Measurements from ENCODE around the gene RASGRF1. TPM values are rescaled to one million over a fixed set of nuclear protein-coding genes. Genes with fewer than 3 reads are reported as not detected.
"Not testable (repeated sequence)": the region's sequence is repeated elsewhere in the genome, so short reads cannot be mapped to it uniquely, and the experiment has no call there.

RASGRF1 gene
- 0.51 and 2.5 TPM in 2 replicates for total RNA-seq

GRCh38 chr15:79090487-79091203, at the start of gene RASGRF1:
TSS of gene RASGRF1 (minus strand) at chr15:79090780. CDS start at chr15:79090498, 282 bp downstream.
- no peak for DNase-seq (ENCODE audit: low read depth in 2 of 2)

- no peak for DNase-seq (ENCODE audit: low read depth in 2 of 2)
Measured at GRCh38 chr15:79136434-79137046, 46.0 kb upstream of the RASGRF1 start.

- no peak for DNase-seq (ENCODE audit: low read depth in 2 of 2)
Measured at GRCh38 chr15:79133309-79133708, 42.7 kb upstream of the RASGRF1 start.

- DNase-seq (ENCODE audit: low read depth in 2 of 2): no peak
Measured at GRCh38 chr15:79132770-79133169, 42.2 kb upstream of the RASGRF1 start.

GRCh38 chr15:79132361-79132760, 41.8 kb upstream of the RASGRF1 start:
- no peak for DNase-seq (ENCODE audit: low read depth in 2 of 2)

- peak in 1 of 2 donors; percentile 2 for DNase-seq (ENCODE audit: low read depth in 2 of 2)
Measured at GRCh38 chr15:79130535-79131130, 40.1 kb upstream of the RASGRF1 start.

GRCh38 chr15:79129235-79129634, 38.7 kb upstream of the RASGRF1 start:
- DNase-seq (ENCODE audit: low read depth in 2 of 2): no peak

GRCh38 chr15:79128556-79128955, 38.0 kb upstream of the RASGRF1 start:
- DNase-seq (ENCODE audit: low read depth in 2 of 2): no peak

- no peak for DNase-seq (ENCODE audit: low read depth in 2 of 2)
Measured at GRCh38 chr15:79124388-79124787, 33.8 kb upstream of the RASGRF1 start.

- no peak for DNase-seq (ENCODE audit: low read depth in 2 of 2)
Measured at GRCh38 chr15:79122991-79123390, 32.4 kb upstream of the RASGRF1 start.

- no peak for DNase-seq (ENCODE audit: low read depth in 2 of 2)
Measured at GRCh38 chr15:79122391-79122790, 31.8 kb upstream of the RASGRF1 start.

GRCh38 chr15:79121571-79121970, 31.0 kb upstream of the RASGRF1 start:
- no peak for DNase-seq (ENCODE audit: low read depth in 2 of 2)

GRCh38 chr15:79117442-79118204, 27.0 kb upstream of the RASGRF1 start:
- no peak for DNase-seq (ENCODE audit: low read depth in 2 of 2)

GRCh38 chr15:79116771-79117170, 26.2 kb upstream of the RASGRF1 start:
- no peak for DNase-seq (ENCODE audit: low read depth in 2 of 2)

GRCh38 chr15:79115986-79116665, 25.5 kb upstream of the RASGRF1 start:
- DNase-seq (ENCODE audit: low read depth in 2 of 2): no peak

GRCh38 chr15:79113831-79114230, 23.3 kb upstream of the RASGRF1 start:
- DNase-seq (ENCODE audit: low read depth in 2 of 2): no peak

- DNase-seq (ENCODE audit: low read depth in 2 of 2): not testable (repeated sequence)
Measured at GRCh38 chr15:79111404-79111803, 20.8 kb upstream of the RASGRF1 start.

GRCh38 chr15:79105141-79105540, 14.6 kb upstream of the RASGRF1 start:
- DNase-seq (ENCODE audit: low read depth in 2 of 2): no peak

GRCh38 chr15:79102595-79102994, 12.0 kb upstream of the RASGRF1 start:
- DNase-seq (ENCODE audit: low read depth in 2 of 2): no peak

GRCh38 chr15:79101866-79102581, 11.4 kb upstream of the RASGRF1 start:
- DNase-seq (ENCODE audit: low read depth in 2 of 2): no peak

- DNase-seq (ENCODE audit: low read depth in 2 of 2): no peak
Measured at GRCh38 chr15:79099692-79100091, 9.1 kb upstream of the RASGRF1 start.

Measured in dermis microvascular lymphatic vessel endothelial cell (primary cell).